Neural progenitor cell (in vitro differentiated cells): ENCODE results near the gene CDH9.
A peak's percentile ranks its signal among the peaks of the same experiment; 100 is the strongest.

Experiments
- EZH2 ChIP-seq: fragments of 200-600 bp; sonication (generic); IDR thresholded peaks from 2 replicates; pipeline ENCODE4 v1.6.1; 2017; ENCODE audit warnings: antibody characterized with exemption, mild to moderate bottlenecking, moderate library complexity
- EZH2phosphoT487 ChIP-seq: fragments of 200-600 bp; sonication (generic); IDR thresholded peaks from 2 replicates; pipeline ENCODE4 v1.6.1; 2017; ENCODE audit warnings: antibody characterized with exemption
- TF ChIP-seq, protein P1 (sequence below): fragments of 200-600 bp; sonication (generic); IDR thresholded peaks from 2 replicates; pipeline ENCODE4 v1.5.1; 2017; ENCODE audit warnings: antibody characterized with exemption, mild to moderate bottlenecking

DNA sequence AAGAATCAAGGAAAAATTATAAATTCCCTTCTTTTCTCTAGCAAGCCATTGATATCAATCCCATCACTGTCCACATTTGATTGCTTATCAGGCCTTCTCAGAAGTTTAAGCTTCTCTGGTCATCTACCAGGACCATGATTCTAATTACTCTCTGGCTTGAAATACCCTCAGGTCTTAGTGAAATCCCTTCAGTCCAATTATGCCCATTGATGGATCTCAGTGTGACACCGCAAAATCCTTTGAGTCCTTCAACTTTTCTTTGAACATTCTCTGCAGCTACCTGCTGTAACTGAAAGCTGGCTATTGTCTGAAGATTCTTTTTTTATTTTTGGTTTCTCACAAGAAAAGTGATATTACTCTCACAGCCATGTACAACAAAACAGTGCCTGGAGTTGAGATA lies 3.0 kb upstream of the CDH9 start:
- TF ChIP-seq, protein P1, sequence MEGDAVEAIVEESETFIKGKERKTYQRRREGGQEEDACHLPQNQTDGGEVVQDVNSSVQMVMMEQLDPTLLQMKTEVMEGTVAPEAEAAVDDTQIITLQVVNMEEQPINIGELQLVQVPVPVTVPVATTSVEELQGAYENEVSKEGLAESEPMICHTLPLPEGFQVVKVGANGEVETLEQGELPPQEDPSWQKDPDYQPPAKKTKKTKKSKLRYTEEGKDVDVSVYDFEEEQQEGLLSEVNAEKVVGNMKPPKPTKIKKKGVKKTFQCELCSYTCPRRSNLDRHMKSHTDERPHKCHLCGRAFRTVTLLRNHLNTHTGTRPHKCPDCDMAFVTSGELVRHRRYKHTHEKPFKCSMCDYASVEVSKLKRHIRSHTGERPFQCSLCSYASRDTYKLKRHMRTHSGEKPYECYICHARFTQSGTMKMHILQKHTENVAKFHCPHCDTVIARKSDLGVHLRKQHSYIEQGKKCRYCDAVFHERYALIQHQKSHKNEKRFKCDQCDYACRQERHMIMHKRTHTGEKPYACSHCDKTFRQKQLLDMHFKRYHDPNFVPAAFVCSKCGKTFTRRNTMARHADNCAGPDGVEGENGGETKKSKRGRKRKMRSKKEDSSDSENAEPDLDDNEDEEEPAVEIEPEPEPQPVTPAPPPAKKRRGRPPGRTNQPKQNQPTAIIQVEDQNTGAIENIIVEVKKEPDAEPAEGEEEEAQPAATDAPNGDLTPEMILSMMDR = no peak
- TF ChIP-seq EZH2 (no peak), EZH2phosphoT487 (peak; percentile 83)
